Measurements from ENCODE around the gene SCGN.

The SCGN gene

DNA sequence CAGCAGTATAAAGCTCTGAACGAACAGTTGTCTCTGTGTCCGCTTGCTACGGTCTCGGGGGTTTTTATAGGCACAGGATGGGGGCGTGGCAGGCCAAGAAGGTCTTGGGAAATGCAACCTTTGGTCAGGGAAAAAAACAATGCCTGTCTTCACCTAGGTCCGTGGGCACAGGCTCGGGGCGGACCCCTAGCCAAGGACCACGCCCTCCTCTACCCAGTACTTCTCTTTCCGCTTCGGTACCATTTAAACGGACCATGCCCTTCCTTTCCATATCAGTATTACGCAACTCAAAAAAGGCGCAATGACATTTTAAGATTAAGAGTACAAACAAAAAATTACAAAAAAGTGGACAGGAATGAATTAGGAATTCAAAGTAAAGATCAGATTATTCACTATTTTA lies 58.3 kb downstream of the SCGN start:
- Histone ChIP-seq H2BK12ac (ENCODE audit: low read length in 2 of 2) (no peak overlapping the region), H3K36me3 (ENCODE audit: control insufficient read depth in 1 of 2, insufficient read depth in 2 of 2, low read depth in 1 of 2, low read length in 2 of 2) (no peaks in the 10 kb centered on the region), H2BK120ac (ENCODE audit: low read depth, low read length) (no peak overlapping the region), H4K91ac (ENCODE audit: low read length) (no peak overlapping the region), H4K8ac (ENCODE audit: low read length) (no peak overlapping the region), H3K18ac (ENCODE audit: low read depth in 1 of 2, low read length in 2 of 2) (no peak overlapping the region), H3K4me3 (ENCODE audit: insufficient read depth in 1 of 2, low read depth in 1 of 2, low read length in 2 of 2) (no peak overlapping the region), H3K9ac (ENCODE audit: low read length) (no peak overlapping the region), H3K4me1 (ENCODE audit: control insufficient read depth, insufficient read depth, low read depth, low read length) (peaks cover 2% of the 10 kb centered on the region), H3K23ac (ENCODE audit: low read length in 2 of 2) (no peak overlapping the region), H3K9me3 (ENCODE audit: control insufficient read depth, low read length) (no peaks in the 10 kb centered on the region), H2AFZ (ENCODE audit: low read depth, low read length) (no peak overlapping the region), H3K27ac (ENCODE audit: low read length, poor library complexity, severe bottlenecking) (no peak overlapping the region), H3K27me3 (ENCODE audit: control insufficient read depth in 1 of 2, insufficient read depth in 1 of 2, low read length in 2 of 2) (no peaks in the 10 kb centered on the region), H2BK5ac (ENCODE audit: low read depth, low read length, poor library complexity, severe bottlenecking) (no peak overlapping the region), H2BK15ac (ENCODE audit: low read depth, poor library complexity, severe bottlenecking) (no peak overlapping the region), H3K14ac (ENCODE audit: low read length in 2 of 2) (no peak overlapping the region), H2AK5ac (ENCODE audit: low read length, severe bottlenecking) (no peak overlapping the region), H3K4me2 (ENCODE audit: low read length, poor library complexity, severe bottlenecking) (no peak overlapping the region), H3K79me1 (replicated peaks; ENCODE audit: low read length, poor library complexity, severe bottlenecking) (no peaks in the 10 kb centered on the region), H3K4ac (ENCODE audit: low read depth in 1 of 2, low read length in 2 of 2) (no peak overlapping the region)
- DNase-seq, result no peak
- WGBS, result 74% methylated on average over 11 of the region's 14 CpGs

DNA sequence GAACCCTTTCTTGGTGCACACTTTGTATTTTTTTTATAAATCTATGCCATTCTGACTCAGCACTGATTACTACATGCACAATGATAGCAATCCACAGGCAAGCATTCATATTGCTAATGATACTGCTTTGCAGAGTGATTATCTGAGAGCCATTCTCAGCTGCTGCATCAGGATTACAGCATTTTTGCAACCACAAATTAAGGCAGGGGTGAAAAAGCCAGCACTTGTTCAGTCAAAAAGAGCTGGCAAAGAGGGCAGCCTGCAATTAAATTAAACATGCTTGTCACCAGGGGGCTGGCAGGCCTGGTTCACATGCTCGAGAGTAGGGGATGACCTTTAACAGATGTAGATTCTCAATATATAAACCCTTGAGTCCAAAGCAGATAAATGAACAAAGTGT lies 61.8 kb downstream of the SCGN start:
- no peak overlapping the region for H3K14ac ChIP-seq (ENCODE audit: low read length in 2 of 2)
- H3K27me3 ChIP-seq (ENCODE audit: control insufficient read depth in 1 of 2, insufficient read depth in 1 of 2, low read length in 2 of 2), result peaks cover 0 to 3% of the 10 kb centered on the region in 2 experiments
- H4K91ac ChIP-seq (ENCODE audit: low read length), result no peak overlapping the region
- no peak overlapping the region for H3K23ac ChIP-seq (ENCODE audit: low read length in 2 of 2)
- H4K8ac ChIP-seq (ENCODE audit: low read length), result no peak overlapping the region
- H3K27ac ChIP-seq (ENCODE audit: low read length, poor library complexity, severe bottlenecking), result no peak overlapping the region
- H3K4me2 ChIP-seq (ENCODE audit: low read length, poor library complexity, severe bottlenecking), result no peak overlapping the region
- no peak overlapping the region for H2BK15ac ChIP-seq (ENCODE audit: low read depth, poor library complexity, severe bottlenecking)
- H2BK12ac ChIP-seq (ENCODE audit: low read length in 2 of 2), result no peak overlapping the region
- H2AFZ ChIP-seq (ENCODE audit: low read depth, low read length), result no peak overlapping the region
- H3K4me1 ChIP-seq (ENCODE audit: control insufficient read depth, insufficient read depth, low read depth, low read length), result peaks cover 4% of the 10 kb centered on the region
- WGBS, result 100% methylated on average over 1 of the region's 1 CpG
- no peaks in the 10 kb centered on the region for H3K79me1 ChIP-seq (replicated peaks; ENCODE audit: low read length, poor library complexity, severe bottlenecking)
- H3K4me3 ChIP-seq (ENCODE audit: insufficient read depth in 1 of 2, low read depth in 1 of 2, low read length in 2 of 2), result no peak overlapping the region
- H3K9ac ChIP-seq (ENCODE audit: low read length), result no peak overlapping the region
- no peak overlapping the region for H2AK5ac ChIP-seq (ENCODE audit: low read length, severe bottlenecking)
- no peak for DNase-seq
- no peak overlapping the region for H2BK120ac ChIP-seq (ENCODE audit: low read depth, low read length)
- H3K36me3 ChIP-seq (ENCODE audit: control insufficient read depth in 1 of 2, insufficient read depth in 2 of 2, low read depth in 1 of 2, low read length in 2 of 2), result no peaks in the 10 kb centered on the region
- no peak overlapping the region for H3K18ac ChIP-seq (ENCODE audit: low read depth in 1 of 2, low read length in 2 of 2)
- no peaks in the 10 kb centered on the region for H3K9me3 ChIP-seq (ENCODE audit: control insufficient read depth, low read length)
- no peak overlapping the region for H2BK5ac ChIP-seq (ENCODE audit: low read depth, low read length, poor library complexity, severe bottlenecking)
- no peak overlapping the region for H3K4ac ChIP-seq (ENCODE audit: low read depth in 1 of 2, low read length in 2 of 2)

DNA sequence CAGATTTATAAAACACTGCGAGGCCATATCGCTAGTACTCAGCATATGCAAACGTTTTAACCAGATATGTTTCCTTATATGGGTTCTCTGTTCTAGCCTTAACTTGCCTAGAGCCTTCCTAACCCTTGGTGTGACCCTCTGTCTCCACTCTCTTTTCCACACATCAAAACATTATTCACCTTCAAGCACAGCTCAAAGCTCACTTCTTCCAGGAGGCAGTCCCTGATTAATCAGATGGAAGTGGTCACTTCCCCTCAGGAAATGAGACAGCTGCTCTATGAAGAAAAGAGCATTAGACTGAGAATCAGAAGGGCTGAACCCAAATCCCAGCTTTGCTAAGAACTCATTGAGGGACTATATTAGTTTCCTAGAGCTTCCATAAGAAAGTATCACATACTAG lies 62.8 kb downstream of the SCGN start:
- no peak overlapping the region for H4K91ac ChIP-seq (ENCODE audit: low read length)
- H3K9ac ChIP-seq (ENCODE audit: low read length), result no peak overlapping the region
- H3K4me1 ChIP-seq (ENCODE audit: control insufficient read depth, insufficient read depth, low read depth, low read length), result peaks cover 4% of the 10 kb centered on the region
- no peak overlapping the region for H3K18ac ChIP-seq (ENCODE audit: low read depth in 1 of 2, low read length in 2 of 2)
- H3K4me3 ChIP-seq (ENCODE audit: insufficient read depth in 1 of 2, low read depth in 1 of 2, low read length in 2 of 2), result no peak overlapping the region
- H3K79me1 ChIP-seq (replicated peaks; ENCODE audit: low read length, poor library complexity, severe bottlenecking), result no peaks in the 10 kb centered on the region
- no peak overlapping the region for H3K4ac ChIP-seq (ENCODE audit: low read depth in 1 of 2, low read length in 2 of 2)
- no peak overlapping the region for H2AK5ac ChIP-seq (ENCODE audit: low read length, severe bottlenecking)
- H2BK12ac ChIP-seq (ENCODE audit: low read length in 2 of 2), result no peak overlapping the region
- DNase-seq, result no peak
- no peaks in the 10 kb centered on the region for H3K36me3 ChIP-seq (ENCODE audit: control insufficient read depth in 1 of 2, insufficient read depth in 2 of 2, low read depth in 1 of 2, low read length in 2 of 2)
- no peak overlapping the region for H2BK120ac ChIP-seq (ENCODE audit: low read depth, low read length)
- H2AFZ ChIP-seq (ENCODE audit: low read depth, low read length), result no peak overlapping the region
- H3K9me3 ChIP-seq (ENCODE audit: control insufficient read depth, low read length), result no peaks in the 10 kb centered on the region
- WGBS, result 70% methylated on average over 3 of the region's 3 CpGs
- H2BK5ac ChIP-seq (ENCODE audit: low read depth, low read length, poor library complexity, severe bottlenecking), result no peak overlapping the region
- H3K27me3 ChIP-seq (ENCODE audit: control insufficient read depth in 1 of 2, insufficient read depth in 1 of 2, low read length in 2 of 2), result peaks cover 0 to 3% of the 10 kb centered on the region in 2 experiments
- H3K23ac ChIP-seq (ENCODE audit: low read length in 2 of 2), result no peak overlapping the region
- no peak overlapping the region for H2BK15ac ChIP-seq (ENCODE audit: low read depth, poor library complexity, severe bottlenecking)
- H3K27ac ChIP-seq (ENCODE audit: low read length, poor library complexity, severe bottlenecking), result no peak overlapping the region
- no peak overlapping the region for H3K4me2 ChIP-seq (ENCODE audit: low read length, poor library complexity, severe bottlenecking)
- H3K14ac ChIP-seq (ENCODE audit: low read length in 2 of 2), result no peak overlapping the region
- no peak overlapping the region for H4K8ac ChIP-seq (ENCODE audit: low read length)

DNA sequence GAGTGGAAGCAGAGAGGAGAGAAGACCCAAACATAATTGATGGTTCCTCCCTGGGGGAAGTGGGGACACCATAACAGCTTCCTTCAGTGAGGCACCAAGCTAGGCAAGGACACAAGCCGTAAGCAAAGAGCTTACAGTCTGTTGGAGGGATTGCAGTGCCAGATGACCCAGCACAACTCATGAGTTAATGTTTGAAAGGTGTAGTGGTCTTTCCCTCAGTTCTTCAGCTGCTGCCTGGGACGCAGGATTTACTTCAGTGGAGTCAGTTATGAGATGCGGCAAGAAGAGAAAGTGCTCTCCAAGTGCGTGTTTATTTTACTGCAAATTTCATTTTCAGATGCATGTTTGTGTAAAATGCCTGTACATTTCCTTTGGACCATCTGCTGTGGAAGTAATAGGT lies 63.8 kb downstream of the SCGN start:
- H2BK15ac ChIP-seq (ENCODE audit: low read depth, poor library complexity, severe bottlenecking), result no peak overlapping the region
- H3K4ac ChIP-seq (ENCODE audit: low read depth in 1 of 2, low read length in 2 of 2), result no peak overlapping the region
- peaks cover 4% of the 10 kb centered on the region for H3K4me1 ChIP-seq (ENCODE audit: control insufficient read depth, insufficient read depth, low read depth, low read length)
- DNase-seq, result no peak
- H2AFZ ChIP-seq (ENCODE audit: low read depth, low read length), result no peak overlapping the region
- no peak overlapping the region for H2AK5ac ChIP-seq (ENCODE audit: low read length, severe bottlenecking)
- no peak overlapping the region for H3K27ac ChIP-seq (ENCODE audit: low read length, poor library complexity, severe bottlenecking)
- H2BK12ac ChIP-seq (ENCODE audit: low read length in 2 of 2), result no peak overlapping the region
- no peak overlapping the region for H3K4me3 ChIP-seq (ENCODE audit: insufficient read depth in 1 of 2, low read depth in 1 of 2, low read length in 2 of 2)
- H4K91ac ChIP-seq (ENCODE audit: low read length), result no peak overlapping the region
- no peak overlapping the region for H3K9ac ChIP-seq (ENCODE audit: low read length)
- no peaks in the 10 kb centered on the region for H3K36me3 ChIP-seq (ENCODE audit: control insufficient read depth in 1 of 2, insufficient read depth in 2 of 2, low read depth in 1 of 2, low read length in 2 of 2)
- H3K9me3 ChIP-seq (ENCODE audit: control insufficient read depth, low read length), result no peaks in the 10 kb centered on the region
- no peaks in the 10 kb centered on the region for H3K79me1 ChIP-seq (replicated peaks; ENCODE audit: low read length, poor library complexity, severe bottlenecking)
- no peak overlapping the region for H3K23ac ChIP-seq (ENCODE audit: low read length in 2 of 2)
- no peak overlapping the region for H4K8ac ChIP-seq (ENCODE audit: low read length)
- H3K14ac ChIP-seq (ENCODE audit: low read length in 2 of 2), result no peak overlapping the region
- H2BK120ac ChIP-seq (ENCODE audit: low read depth, low read length), result no peak overlapping the region
- WGBS, result 92% methylated on average over 4 of the region's 4 CpGs
- H3K18ac ChIP-seq (ENCODE audit: low read depth in 1 of 2, low read length in 2 of 2), result no peak overlapping the region
- peaks cover 0 to 3% of the 10 kb centered on the region in 2 experiments for H3K27me3 ChIP-seq (ENCODE audit: control insufficient read depth in 1 of 2, insufficient read depth in 1 of 2, low read length in 2 of 2)
- no peak overlapping the region for H3K4me2 ChIP-seq (ENCODE audit: low read length, poor library complexity, severe bottlenecking)
- no peak overlapping the region for H2BK5ac ChIP-seq (ENCODE audit: low read depth, low read length, poor library complexity, severe bottlenecking)
